HG03108 (cell line): ENCODE data around the gene CCRL2.
"Not testable (repeated sequence)": the region's sequence is repeated elsewhere in the genome, so short reads cannot be mapped to it uniquely, and the experiment has no call there.

Experiments
- ATAC-seq: cut with Tn5 transposase; IDR thresholded peaks from one replicate; pipeline ENCODE4 v1.9.1; 2021; ENCODE audit warnings: moderate library complexity; ENCODE audit not compliant: unreplicated experiment

Gene CCRL2

DNA sequence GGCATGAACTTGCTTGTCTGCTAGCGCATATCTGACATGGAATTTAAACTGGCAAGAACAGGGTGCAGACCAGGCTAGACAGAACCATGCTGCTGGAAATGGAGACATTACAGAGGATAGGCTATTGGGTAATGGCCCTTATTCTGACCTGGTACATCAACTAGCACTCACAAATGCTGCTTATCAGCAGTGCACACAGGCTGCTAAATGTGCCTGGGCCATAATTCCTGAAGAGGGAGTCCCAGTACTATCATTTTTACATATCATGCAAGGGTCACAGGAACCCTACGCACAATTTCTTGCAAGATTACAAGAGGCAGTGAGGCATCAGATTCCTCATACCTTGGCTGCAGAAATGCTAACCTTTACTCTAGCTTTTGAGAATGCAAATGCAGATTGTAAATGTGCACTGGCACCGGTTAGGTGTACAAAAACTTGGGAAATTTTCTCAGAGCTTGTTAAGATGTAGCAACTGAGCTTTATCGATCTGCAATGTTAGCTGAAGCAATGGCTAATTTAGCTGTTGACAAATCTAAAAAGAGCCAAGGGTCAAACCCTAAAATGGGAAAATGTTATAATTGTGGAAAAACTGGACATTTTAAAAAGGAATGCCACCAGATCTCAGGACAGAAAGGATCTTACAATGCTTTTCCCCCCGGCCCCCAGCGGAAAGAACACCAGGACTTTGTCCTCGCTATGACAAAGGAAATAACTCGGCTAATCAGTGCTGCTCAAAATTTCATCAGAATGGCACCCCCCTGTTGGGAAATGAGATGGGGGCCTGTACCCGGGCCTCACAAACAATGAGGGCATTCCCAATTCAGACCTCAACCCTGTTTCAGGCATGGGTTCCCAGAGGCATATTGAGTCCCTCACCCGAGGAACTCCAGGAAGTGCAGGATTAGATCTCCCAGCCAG lies 21.1 kb downstream of the CCRL2 start:
- no peak for ATAC-seq

DNA sequence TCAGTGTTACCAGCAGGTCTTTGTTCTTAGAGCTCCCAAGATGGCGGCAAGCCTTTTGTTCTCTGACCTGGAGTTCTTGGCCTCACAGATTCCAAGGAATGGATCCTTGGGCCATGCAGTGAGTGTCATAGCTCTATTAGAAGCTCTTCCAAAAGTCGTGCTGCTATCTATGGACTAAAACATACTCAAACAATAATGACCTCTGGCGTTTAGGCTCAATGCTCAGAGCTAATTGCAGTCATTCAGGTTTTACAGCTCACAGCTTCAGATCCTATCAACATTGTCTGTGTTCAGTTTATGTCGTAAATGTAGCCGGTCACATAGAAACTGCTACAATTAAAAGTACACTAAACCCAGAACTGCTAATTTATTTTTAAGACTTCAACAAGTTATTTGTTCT lies 22.2 kb downstream of the CCRL2 start:
- no peak for ATAC-seq

DNA sequence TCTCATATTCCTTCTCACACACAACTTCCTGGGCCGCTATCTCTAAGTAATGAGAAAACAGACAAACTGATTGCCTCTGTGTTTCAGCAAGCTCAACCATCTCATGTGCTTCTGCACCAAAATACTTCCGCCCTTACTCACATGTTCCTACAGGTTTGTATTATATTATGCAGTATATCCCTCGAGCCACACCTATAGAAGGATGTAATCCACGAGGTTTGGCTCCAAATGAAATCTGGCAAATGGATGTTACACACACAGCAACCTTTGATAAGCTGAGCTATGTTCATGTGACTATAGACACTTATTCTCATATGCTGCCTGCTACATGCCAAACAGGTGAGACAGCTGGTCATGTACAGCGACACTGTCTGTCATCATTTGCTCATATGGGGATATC lies 22.6 kb downstream of the CCRL2 start:
- no peak for ATAC-seq

DNA sequence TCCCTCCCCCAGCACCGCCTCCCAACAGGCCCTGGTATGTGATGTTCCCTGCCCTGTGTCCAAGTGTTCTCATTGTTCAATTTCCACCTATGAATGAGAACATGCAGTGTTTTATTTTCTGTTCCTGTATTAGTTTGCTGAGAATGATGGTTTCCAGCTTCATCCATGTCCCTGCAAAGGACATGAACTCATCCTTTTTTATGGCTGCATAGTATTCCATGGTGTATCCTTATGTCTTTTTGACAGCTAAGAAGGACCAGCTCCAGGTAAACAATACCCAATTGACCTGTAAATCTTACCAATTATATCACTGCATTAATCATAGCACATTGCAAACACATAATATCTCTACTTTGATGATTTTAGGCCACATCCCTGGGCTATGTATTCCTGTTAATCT lies 23.8 kb downstream of the CCRL2 start:
- not testable (repeated sequence) for ATAC-seq

GRCh38 chr3:46431905-46432304 lies 24.8 kb downstream of the CCRL2 start:
- ATAC-seq: not testable (repeated sequence)

GRCh38 chr3:46433118-46433517 lies 26.1 kb downstream of the CCRL2 start:
- not testable (repeated sequence) for ATAC-seq

DNA sequence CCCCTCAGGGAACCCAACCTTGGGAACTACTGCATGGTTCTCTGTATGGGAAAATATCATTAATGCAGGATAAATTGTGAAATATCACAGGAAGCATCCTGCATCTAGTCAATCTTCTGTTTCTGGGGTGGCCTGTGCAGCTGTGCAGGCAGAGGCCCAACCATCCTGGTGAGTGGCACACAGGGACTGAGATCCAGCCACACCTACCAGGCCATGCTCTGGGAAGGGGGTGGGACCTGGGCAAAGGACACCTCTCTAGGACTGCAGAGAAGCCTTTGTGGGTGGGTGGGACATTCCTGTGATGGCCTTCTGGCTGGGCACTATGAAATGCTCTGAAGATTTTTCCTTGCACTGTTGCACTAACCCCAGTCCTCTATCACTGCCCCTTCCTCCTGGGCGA lies 26.8 kb downstream of the CCRL2 start:
- ATAC-seq: no peak

GRCh38 chr3:46435081-46435726 lies 28.1 kb downstream of the CCRL2 start:
- ATAC-seq: no peak

DNA sequence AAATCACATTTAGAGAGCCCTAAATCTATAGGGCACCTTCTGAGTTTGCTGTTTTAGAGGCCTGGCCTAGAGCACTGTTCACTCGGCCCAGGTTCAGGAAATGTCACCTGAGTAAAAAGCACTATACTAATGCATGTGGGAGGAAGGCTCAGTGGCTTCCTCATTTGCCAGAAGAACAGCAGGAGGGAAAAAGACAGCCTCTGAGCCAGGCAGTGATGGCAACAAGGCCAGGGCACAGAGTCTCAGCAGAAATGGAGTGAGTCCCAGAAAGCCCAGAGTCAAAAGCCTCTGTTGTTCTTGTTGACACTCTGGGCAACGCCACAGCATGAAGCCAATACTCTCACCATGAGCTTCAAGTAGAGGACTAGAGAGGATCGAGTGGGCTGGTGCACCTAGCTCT lies 31.8 kb downstream of the CCRL2 start:
- ATAC-seq: no peak

DNA sequence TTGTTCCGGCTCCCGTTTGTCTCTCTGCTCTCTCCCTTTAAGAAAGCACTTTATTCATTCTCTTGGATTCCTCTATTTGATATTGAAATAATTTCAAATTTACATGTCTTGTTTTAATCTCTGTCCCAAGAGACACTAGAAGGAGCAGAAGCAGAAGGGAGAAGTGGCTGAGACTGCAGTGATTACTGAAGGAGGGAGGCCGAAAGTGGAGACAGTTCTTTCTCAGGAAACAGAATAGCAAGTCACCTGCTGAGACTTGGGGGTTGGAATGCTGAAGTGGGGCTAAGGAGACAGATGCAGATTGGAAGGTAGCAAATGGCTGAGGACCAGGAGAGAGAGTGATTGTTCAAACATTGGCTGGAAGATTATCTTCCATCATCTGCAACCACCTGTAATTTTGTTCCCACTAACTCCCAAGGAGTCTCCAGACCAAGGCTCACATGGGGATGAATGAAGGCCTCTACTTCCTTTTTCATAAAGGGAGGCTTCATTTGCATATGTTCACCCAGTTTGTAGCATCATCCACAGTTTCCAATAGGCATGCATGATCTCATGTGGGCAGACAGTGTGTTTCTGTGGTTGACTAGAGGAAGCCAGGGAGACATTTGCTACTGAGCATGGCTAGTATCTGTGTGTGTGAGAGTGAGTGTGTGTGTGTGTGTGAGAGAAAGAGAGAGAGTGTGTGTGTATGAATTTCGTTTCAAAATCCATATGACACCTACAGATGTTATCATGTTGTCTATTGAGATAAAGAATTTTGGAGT lies 33.7 kb downstream of the CCRL2 start:
- peak; percentile 59 for ATAC-seq

- ATAC-seq: no peak
Observed at GRCh38 chr3:46442576-46443530, 35.8 kb downstream of the CCRL2 start.

DNA sequence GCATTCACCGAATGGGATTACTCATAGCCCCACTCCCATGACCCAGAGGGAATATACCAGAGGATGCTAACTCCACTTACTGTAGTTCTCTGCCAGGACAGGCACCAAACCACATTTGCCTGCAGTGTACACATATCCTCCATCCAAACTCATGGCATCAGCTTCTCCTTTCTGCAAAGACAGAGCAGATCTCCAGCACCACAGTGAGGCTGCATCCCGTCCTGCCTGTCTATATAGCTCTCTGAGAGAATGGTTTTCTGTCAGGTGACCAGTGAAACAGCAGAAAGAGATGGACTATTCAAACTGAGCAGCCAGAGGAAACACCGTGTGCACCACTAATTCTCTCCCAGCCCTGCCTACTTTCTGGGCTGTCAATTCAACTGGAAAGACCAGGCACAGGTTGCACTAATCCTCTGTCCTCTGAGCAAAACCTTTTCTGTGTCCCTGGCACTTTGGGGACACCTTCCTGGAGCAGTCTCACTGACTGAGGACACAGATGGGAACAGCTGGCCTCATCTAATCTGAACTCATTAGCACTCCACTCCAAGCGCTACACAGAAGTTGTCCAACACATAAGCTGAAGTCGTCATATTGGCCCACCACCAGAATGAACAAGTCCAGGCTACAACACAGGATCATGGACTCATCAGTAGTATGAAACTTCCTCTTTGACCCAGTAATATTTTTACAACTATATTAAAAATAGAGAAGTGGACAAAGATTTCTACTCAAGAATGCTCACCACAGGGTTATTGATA lies 40.3 kb downstream of the CCRL2 start:
- no peak for ATAC-seq

GRCh38 chr3:46448721-46449120 lies 41.7 kb downstream of the CCRL2 start:
- ATAC-seq: no peak

- ATAC-seq: no peak
Observed at GRCh38 chr3:46449755-46450552, 42.9 kb downstream of the CCRL2 start.

- ATAC-seq: no peak
Observed at GRCh38 chr3:46453526-46454208, 46.6 kb downstream of the CCRL2 start.

- ATAC-seq: no peak
Observed at GRCh38 chr3:46454209-46454595, 47.1 kb downstream of the CCRL2 start.

DNA sequence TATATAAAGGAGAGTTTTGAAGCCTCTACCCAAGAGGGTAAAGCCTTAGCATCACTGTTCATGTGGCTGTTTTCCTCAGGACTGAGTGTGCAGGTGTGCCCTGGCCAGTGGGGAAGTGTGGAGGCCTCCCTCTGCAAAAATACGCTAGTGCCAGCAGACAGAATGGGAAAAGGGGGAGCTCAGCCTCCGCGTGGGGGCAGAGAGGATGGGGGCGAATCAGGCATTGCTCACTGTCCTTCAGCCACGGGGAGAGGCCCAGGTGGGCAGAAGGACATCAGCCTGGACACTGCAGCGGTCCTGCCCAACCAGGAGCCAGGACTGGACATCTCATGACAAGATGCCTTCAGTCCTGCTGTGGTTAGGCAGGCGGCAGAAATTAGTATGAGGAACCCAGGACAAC lies 47.5 kb downstream of the CCRL2 start:
- ATAC-seq: no peak
